ENCODE measurements around the gene ZFP91.

The ZFP91 gene

DNA sequence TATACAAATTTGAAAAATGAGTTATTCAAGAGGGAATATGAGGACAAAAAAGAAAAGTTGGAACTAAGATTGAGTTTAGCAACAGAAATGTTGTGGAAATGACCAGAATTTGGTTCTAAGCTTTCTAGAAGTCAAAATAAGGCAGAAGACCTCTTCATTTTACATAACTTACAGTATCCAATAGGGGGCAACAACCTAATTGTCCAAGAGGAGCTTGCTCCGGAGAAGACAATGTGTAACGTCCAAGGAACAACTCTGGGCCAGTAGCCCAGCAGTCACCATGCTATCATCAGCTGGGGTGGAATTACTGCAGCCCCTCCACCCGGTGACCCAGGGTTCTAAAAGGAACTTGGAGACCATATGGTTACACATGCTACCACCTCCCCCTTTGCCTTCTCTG is 57.7 kb downstream of the ZFP91 start:
- DNase-seq, result no peak

DNA sequence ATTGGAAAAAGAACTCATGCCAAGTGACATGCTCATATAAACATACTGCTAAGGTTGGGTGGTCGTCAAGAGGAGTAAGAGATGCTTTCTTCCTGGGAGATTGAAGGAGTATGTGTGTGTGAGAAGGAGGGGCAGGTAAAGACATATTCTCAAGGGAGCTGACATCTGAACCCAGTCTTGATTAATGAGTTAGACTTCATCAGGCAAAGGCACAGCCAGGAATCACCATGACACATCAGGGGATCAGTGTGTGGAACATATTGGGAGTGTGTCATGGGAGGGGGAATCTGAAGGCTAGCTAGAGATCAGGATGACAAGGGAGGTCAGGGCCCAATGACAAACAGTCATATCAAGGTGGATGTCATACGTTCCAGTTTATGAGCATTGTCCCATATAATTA is 58.5 kb downstream of the ZFP91 start:
- no peak for DNase-seq

DNA sequence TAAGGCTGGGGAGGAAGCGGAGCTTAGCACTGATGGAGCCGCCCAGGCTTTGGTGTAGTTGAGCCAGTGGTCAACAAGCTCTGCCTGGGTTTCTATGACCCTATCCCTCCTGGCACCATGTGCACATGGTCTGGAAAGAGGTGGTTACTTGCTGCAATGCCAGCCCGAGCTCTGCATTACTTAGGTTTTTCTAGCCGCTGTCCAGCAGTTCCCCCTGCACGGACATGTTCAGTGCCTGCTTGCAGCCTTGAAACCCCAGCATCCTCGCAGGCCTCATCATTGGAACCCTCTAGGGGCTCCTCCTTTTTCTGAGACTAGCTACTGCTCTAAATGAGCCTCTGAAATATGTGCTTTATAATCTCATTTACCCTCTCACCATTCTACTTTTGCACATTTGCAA is 60.2 kb downstream of the ZFP91 start:
- no peak for DNase-seq

GRCh38 chr11:58639669-58640068 is 60.8 kb downstream of the ZFP91 start:
- DNase-seq, result no peak

GRCh38 chr11:58640386-58641023 is 61.6 kb downstream of the ZFP91 start:
- DNase-seq, result no peak

- DNase-seq, result no peak
These were observed 62.5 kb downstream of the ZFP91 start for GRCh38 chr11:58641341-58641740.

DNA sequence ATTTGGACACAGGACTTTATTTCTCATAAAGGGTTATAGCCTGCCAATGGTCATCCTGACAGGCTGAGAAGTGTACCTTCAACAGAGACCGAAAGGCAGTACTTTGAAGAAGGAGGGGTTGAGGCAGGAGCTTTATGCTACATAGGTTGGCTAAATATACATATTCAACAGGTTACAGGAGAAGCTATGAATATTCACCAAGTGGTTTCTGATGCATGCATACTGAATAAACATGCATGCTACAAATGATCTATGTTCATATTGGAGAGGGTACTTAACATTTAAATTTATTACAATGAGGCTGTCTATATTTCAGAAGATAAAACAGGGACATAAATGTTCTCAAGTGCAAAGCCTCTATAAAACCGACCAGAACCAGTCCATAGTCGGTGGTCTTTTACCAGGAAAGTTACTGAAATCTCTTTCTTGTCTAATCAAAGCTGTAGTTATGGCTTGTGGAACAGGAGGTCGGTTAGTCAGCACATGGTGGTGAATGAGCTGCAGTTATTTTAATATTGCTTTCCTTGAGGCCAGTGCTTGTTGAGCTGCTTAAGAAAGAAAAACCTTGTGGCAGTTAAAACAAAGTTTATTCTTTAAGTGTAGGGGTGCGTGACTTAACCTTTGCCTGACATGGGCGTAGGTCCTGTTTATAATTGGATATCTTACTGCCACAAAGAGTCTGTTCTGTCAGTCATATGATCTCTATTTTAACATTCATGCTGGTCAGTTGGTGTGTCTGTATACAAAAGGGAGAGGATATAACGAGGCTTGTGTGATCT is 63.1 kb downstream of the ZFP91 start:
- no peak for DNase-seq

DNA sequence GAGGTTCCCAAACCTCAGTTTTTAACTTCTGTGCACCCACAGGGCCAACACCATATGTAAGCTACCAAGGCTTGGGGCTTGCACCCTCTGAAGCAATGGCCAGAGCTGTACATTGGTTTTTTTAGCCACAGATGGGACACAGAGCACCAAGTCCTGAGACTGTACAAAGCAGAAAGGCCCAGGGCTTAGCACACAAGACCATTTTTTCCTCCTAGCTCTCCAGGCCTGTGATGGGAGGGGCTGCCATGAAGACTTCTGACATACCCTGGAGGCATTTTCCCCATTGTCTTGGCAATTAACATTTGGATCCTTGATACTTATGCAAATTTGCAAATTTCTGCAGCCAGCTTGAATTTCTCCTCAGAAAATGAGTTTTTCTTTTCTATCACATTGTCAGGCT is 67.0 kb downstream of the ZFP91 start:
- DNase-seq, result no peak

DNA sequence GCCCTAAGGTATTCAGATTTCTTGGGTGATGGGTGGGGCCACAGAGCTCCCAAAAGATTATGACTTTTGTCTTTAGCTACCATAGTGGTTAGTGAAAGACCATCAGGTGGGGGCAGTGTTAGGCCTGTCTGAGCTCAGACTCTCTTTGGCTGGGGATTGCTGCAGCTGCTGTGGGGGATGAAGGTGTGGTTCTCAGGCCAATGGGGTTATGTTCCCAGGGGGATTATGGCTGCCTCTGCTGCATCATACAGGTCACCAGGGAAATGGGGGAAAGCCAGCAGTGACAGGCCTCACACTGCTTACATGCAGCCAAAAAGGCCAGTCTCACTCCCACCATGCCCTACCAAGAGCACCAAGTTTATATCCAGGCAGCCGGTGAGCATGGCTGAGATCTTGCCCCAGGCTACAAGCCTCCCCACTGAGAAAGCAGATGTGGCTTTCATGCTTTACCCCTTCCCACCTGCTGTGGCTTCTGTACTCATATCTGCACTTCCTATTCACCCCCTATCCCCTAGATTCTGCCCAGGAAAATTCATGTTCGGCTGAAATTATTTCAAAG is 68.4 kb downstream of the ZFP91 start:
- DNase-seq, result no peak

DNA sequence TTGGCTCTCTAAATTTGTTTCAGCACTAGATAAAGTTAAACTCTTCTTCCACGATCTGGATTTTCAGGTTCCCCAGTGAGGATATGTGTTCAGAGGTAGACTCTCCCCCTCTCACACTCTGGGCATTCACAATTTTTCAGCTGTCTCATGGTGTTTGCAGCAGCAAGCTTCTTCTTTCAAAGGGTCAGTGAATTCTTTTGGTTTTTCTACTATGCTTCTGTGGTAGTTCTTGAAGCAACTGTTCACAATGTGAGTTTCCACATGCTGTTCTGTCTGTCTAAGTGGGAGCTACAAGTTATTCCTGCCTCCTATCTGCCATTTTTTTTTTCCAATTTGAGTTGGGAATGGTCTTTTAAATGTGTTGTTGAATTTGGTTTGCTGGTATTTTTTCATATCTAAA is 69.0 kb downstream of the ZFP91 start:
- no peak for DNase-seq

- no peak for DNase-seq
These were observed 70.8 kb downstream of the ZFP91 start for GRCh38 chr11:58649623-58650022.

DNA sequence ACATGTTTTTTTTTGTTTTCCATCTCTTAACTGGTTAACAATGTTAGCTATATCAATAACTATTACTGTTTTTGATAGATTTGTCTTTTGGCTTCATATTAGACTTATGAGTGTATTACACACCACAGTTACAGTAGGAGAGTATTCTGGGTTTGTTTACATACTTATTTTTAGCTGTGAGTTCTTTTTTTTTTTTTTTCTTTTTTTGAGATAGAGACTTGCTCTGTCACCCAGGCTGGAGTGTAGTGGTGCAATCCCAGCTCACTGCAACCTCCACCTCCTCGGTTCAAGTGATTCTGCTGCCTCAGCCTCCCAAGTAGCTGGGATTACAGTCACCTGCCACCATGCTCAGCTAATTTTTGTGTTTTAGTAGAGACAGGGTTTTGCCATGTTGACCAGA is 71.6 kb downstream of the ZFP91 start:
- DNase-seq, result no peak

- DNase-seq, result no peak
These were observed 73.9 kb downstream of the ZFP91 start for GRCh38 chr11:58652726-58653280.

DNA sequence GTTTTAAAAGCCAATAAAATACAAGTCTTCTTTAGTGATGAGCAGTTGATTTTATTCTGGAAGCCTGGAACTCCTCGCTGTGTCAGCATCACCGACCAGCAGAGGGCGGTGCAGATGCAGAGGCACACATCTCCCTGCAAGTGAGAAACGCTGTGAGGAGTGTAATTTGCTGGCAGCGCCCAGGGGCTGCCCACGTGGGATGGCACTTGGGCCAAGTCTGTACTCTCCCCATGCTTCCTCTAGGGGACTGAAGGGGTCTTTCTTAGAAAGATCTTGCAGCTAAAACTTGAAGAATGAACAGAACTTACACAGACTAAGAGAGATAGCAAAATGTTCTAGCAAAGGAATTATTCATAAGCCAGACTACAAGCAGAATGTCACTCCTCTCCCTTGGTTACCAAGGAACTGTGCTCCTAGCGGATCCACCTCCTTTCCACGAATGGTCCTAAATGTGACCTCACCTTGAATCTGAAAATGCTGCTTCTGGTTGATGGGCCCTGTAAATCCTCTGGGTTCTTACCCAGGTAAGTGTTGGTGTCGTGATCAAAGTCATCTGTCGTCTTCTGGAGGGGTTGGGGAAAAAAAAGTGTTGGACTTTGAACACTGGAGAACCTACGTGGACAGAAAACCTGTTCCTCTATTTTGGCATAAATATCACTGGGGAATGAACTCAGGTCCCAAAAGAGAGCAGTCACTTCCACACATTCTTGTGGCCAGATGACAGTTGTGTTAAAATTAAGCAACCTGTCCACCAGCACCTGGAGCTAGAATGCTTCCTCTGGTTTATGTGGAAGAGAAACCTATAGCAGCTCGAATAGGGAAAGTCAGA is 75.4 kb downstream of the ZFP91 start:
- DNase-seq, result peak; percentile 48

- no peak for DNase-seq
These were observed 76.0 kb downstream of the ZFP91 start for GRCh38 chr11:58654908-58655296.

GRCh38 chr11:58656348-58656747 is 77.5 kb downstream of the ZFP91 start:
- no peak for DNase-seq

DNA sequence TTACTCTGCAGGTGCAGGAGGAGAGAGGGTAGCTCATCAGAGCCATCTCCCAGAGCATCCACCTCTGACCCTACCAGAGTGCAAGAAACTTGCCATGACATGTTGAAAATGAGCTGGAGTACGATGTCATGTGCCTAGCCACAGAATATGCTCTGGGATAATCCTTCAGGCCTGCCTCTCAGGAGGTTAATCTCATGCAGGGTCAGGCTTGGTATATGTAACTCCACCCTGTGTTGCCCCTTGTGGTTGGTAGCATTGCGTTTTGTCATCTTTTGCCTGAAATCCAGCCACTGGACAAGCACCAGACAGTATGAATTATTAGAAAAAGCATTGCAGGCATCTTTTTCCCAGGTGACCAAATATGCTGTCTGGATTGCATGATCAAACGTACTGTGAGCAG is 79.8 kb downstream of the ZFP91 start:
- DNase-seq, result no peak

DNA sequence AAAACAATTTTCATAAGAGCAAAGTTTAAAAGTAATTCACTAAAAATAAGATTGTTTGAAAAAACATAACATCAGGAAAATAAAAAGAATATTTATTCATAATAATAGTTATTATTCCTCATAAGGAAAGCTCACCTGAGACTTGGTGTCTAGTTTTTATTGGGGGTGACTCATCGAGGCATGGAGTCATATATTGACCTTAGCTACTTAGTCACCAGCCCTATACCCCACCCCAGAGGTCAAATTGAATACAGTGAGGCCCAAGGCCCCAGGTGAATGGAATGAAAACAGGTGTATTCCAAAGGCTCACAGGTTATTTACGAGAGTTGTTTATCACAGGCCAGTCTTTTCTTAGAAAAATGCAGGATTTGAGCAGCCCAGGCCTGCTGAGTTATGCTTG is 80.5 kb downstream of the ZFP91 start:
- no peak for DNase-seq

- DNase-seq, result no peak
These were observed 81.2 kb downstream of the ZFP91 start for GRCh38 chr11:58659910-58660570.

All from T1000 (cell line).